ENCODE data around the gene AFF1. TPM values are rescaled to one million over a fixed set of nuclear protein-coding genes. Genes with fewer than 3 reads are reported as not detected.

Gene AFF1
- total RNA-seq, 1 donor from 2014 or later, result 121 TPM

DNA sequence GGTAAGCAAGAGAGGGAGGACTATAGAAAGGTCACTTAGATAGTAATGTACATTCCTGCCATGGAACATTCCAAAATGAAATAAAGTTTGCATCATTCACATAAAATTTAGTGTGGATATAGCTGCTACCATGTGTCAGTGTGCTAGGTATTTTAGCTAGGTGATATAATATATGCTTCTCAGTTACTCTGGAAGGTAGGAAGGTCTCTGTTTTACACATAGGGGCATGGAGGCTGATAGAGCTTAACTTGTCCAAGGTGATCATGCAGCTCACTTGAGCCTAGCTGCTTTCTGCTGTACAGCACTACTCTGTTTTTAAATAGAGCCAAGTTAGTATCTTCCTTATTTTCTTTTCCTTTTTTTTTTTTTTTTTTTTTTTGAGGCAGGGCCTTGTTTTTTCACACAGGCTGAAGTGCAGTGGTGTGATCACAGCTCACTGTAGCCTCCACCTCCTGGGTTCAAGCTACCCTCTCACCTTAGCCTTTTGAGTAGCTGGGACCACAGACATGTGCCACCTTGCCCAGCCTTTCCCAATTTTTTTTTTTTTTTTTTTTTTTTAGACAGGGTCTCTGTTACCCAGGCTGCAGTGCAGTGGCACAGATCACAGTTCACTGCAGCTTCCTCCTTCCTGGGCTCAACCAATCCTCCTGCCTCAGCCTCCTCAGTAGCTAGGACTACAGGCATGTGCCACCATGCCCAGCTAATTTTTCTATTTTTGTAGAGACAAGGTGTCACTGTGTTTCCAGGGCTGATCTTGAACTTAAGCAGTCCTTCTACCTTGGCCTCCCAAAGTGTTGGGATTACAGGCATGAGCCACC is 10.4 kb downstream of the AFF1 start:
- no peak for DNase-seq (ENCODE audit: low spot score)
- intact Hi-C loops (cut with DNase I), result no loop called here
- peak; percentile 23 for ATAC-seq

DNA sequence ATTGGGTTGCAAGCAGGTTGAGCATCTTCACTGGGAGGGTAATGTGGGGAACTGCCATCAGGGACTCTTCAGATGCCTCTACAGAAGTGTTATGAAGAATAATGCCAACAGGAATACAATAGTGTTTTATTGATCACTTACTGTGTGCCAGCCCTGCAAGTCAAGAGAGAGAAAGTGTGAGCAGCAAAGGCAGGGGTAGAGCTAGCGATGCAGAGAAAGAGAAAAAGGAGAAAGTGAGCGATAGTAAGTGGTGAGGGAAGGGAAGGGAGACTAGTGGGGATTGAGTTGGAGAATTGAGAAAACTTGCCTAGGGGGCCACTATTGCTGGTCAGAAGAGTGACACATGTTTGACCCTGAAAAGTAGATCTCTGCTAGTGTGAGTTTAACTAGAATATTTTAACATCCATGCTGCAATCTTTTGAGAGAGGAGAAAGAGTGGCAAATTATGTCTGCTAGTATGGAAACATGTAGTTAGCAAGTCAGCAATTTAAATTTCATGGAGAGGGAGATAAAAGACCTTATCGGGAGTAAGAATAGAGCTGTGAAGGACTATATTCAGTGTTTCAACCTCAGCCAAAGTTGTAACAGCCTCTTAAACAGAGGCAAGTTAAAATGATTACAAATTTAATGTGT is 12.2 kb downstream of the AFF1 start:
- intact Hi-C loops (cut with DNase I), result no loop called here
- DNase-seq (ENCODE audit: low spot score) (no peak), ATAC-seq (no peak)

DNA sequence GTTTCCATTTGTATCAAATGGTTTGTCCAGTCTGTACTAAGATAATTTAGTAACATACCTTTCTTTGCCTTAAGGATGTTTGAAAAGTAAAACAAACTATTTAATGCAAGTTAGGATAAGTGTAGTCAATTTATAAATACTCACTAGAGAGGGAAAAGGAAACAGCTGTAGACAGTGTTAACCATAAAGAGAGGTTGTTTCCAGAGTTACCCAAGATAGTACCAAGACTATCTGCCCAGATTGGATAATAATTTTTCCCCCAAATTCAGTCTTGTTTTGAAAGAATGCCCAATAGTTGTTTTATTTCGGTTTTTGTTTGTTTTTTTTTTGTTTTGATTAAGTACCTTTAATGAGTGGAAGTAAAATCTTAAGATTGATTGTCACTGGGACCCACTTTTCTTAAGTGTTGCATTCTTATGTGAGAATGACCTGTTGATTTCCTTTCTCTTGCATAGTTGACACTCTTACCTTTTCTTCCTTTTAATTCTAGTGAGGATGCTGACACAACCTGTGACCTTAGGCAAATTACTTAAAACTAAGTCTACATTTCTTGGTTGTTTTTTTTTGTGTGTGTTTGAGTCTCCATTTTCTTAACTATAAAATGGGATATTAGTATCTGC is 12.8 kb downstream of the AFF1 start:
- no peak for ATAC-seq
- no peak for DNase-seq (ENCODE audit: low spot score)
- intact Hi-C loops (cut with DNase I), result no loop called here

DNA sequence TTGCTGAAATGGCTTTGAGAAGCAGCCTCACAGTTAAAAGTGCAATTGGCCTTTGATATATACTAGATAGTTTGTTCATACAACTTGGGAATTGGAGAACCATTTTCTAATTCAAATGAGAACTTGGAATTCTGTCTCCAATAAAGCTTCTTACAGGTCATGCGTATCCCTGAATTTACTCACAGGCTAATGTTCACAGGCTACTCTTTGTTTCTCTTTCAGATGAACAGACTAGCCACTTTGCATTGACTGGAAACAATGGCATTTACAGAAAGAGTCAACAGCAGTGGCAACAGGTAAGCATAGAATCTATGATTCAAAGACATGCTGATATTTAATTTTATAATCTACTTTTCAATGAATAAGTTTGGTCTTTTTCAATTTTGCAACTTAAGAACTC is 13.5 kb downstream of the AFF1 start:
- intact Hi-C loops (cut with DNase I), result no loop called here
- DNase-seq (ENCODE audit: low spot score) (no peak), ATAC-seq (no peak)

DNA sequence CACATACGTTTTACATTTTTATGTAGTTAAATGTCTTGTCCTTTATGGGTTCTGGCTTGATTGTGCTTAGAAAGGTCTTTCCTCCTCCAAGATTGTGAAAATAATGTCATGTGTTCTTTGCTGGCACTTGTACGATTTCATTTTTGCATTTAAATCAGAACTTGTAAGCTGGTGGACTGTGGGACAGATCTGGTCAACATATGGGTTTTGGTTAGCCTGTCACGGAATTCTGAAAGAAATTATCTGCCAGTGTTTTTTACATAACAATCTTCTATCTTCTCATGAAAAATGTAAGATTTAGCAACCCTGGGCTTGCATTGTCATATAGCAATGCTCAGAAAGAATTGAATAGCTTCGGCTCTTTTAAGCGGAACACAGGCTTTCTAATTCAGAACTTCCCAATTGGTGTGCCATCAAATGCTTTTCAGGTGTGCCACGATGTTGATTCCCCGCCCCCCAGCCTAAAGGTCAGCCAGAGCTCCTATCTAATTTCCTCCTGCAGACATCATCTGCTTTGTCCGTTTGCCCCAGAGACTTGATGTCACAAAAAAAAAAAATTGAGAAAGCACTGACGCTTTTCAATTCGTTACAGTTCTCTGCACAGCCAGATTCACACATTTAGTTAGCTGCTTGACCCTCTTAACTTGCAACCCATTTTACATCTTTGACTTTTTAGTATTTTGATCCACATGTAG is 16.2 kb downstream of the AFF1 start:
- ATAC-seq, result no peak
- no peak for DNase-seq (ENCODE audit: low spot score)
- intact Hi-C loops (cut with DNase I), result no loop called here

DNA sequence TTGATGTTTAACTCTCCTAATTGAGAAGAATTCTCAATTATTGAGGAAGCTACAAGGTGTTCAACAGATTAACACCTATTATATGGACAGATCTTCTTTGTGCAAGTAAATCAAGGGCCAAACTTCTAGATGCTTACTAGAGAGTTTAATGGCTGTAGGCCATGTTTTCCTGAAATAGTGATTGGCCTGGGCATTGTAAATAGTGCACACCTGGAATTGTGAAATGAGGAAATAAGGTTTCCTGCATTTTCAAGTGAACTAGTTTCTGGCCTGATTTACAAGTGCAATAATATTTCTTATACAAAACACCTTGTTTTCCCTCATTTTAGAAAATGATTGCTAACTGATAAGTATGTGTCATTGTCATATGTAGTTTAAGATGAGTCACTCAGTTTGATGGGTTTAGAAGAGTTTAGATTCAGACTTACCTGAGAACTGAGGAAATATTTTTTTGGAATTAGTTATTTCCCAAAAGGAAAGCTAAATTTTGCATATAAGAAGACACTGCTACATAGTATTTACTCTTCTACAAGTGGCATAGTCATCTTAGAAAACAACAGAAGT is 21.2 kb downstream of the AFF1 start:
- ATAC-seq (no peak), DNase-seq (ENCODE audit: low spot score) (no peak)
- intact Hi-C loops (cut with DNase I), result no loop called here

DNA sequence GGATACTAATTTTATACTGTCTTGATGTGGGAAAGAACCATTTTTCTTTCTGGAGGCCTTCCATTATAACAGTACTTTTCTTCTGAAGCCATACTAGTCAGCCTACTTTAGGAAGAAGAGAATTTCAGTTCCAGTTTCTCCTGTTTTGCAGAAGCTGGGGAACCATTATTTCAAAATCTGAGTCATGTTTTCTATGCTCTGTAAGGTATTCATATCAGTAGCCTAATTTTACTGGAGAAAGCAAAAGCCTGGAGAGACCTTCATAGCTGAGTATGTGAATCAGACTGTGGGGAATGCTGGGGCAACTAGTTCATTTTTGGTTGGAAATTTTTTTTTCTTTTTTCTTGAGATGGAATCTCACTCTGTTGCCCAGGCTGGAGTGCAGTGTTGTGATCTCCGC is 22.4 kb downstream of the AFF1 start:
- DNase-seq (ENCODE audit: low spot score) (no peak), ATAC-seq (no peak)
- intact Hi-C loops (cut with DNase I), result no loop called here

DNA sequence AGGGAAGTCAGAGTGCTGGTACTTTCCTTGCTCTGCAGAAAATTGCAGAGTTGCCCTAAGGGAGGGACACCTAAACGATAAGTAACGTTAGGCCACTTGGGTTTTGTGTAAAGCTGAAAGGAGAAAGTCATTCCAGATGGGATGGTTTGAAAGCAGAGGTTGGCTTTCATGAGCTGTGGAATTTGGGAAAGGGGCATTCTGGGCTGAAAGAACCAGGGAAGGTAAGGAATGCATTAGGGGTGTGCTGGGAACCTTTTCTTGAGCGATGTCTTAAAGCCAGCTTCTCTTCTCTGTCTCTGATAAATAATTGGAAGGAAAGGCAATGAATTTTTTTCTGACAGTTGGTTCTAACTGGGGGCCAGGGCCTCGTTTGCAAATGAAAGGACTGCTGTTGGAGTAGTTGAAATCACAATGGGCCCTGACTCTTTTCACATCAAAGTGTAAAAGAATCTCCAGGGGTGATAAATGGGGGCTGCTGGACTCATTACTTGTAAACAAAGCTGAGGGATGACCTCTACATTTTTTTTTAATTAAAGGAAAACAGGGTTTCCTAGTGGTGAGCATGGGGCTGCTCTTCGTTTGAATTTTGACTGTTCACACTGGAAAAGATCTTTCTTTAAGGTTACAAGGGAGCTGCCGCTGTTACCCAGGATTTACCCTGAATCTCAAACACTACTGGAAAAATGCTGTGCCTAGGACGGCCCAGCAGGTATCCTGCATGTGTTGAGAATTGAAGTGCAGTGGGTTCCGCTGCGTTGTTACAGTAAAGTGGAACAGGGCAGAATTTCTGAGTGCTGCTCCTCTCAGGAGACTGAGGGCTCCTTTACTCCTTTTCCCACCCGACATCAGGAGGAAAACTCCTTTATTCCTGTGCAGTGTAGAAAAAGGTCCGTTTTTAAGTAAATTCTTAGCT is 25.0 kb downstream of the AFF1 start:
- no peak for ATAC-seq
- intact Hi-C loops (cut with DNase I), result no loop called here
- no peak for DNase-seq (ENCODE audit: low spot score)

DNA sequence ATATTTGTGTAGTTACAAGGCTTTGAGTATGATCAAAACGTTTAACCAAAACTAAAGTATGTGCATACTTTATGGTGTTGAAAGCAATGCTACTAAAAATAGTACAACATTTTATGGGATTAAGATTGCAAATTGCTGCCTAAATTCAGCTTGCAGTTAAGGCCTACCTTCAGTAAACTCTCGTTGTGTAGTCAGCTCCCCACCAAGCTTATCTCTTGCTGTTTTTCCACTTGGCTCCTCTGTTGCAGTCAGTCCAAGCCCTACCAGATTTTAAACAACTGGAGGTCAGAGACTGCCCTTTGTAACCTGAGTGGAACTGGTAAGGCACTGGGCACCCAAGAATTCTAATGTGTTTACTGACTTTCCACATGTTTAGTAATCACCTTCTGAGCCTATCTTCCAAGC is 25.7 kb downstream of the AFF1 start:
- intact Hi-C loops (cut with DNase I), result no loop called here
- ATAC-seq (peak; percentile 16), DNase-seq (ENCODE audit: low spot score) (no peak)

DNA sequence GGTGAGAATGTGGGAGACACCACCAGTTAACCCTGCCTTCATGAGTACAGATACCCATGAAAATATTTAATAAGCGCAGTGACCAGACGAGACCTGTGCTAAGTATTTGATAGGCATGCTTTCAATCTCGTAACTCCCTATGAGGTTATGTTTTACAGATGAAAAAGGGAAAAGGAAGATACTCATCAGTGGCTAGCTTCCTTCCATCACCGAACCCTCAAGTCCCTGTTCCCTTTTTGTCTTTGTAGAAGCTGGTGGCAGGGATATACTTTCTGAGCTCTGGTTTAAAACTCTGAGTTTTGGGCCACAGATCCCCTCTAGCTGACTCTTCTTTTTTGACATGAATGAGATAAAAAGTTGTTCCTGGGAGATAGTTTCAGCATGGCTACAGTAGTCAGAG is 26.3 kb downstream of the AFF1 start:
- ATAC-seq (peak; percentile 9), DNase-seq (ENCODE audit: low spot score) (no peak)
- intact Hi-C loops (cut with DNase I), result no loop called here

DNA sequence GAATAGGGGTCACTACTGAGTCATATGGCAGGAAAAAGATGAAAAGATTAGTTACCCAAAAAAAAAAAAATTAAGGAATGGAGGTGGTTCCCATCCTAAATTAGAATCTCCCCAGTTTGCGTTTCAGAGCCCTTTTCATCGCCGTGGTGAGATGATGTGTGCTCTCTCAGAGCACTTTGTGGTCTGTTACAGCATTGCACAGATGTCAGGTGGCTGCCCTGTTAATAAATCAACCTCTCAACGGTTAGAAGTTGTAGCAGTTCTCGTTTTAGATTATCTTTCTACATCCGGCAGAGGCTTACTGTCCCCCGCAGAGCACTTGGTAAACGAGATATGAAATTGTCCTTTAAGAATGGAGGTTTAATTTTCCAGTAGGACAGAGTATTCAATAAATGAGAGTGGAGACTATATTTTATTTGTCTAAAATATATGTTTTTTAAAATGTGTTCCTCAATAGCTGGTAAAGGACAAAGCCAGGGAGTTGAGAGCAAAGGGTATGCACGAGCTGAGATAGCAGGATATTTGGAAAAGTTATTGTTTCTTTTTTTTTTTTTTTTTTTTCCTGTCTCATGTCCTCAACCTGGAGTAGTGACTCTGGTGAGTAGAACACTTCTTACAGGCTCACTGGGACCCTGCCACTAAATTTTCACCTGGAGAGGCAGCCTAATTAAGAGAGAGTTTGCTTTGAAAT is 26.9 kb downstream of the AFF1 start:
- DNase-seq (ENCODE audit: low spot score) (no peak), ATAC-seq (peak; percentile 83)
- intact Hi-C loops (cut with DNase I), result no loop called here

DNA sequence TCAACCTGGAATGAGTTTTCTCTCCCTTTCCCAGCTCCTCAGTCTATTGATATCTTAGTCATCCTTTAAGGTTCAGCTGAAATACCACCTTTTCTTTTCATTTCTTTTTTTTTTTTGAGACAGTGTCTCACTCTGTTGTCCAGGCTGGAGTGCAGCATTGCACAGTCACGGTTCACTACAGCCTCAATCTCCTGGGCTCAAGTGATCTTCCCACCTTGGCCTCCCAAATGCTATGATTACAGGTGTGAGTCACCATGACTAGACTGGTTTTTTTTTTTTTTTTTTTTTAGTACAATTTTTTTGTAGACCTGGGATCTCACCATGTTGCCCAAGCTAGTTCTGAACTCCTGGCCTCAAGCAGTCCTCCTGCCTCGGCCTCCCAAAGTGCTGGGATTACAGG is 28.9 kb downstream of the AFF1 start:
- DNase-seq (ENCODE audit: low spot score) (no peak), ATAC-seq (no peak)
- intact Hi-C loops (cut with DNase I), result no loop called here

DNA sequence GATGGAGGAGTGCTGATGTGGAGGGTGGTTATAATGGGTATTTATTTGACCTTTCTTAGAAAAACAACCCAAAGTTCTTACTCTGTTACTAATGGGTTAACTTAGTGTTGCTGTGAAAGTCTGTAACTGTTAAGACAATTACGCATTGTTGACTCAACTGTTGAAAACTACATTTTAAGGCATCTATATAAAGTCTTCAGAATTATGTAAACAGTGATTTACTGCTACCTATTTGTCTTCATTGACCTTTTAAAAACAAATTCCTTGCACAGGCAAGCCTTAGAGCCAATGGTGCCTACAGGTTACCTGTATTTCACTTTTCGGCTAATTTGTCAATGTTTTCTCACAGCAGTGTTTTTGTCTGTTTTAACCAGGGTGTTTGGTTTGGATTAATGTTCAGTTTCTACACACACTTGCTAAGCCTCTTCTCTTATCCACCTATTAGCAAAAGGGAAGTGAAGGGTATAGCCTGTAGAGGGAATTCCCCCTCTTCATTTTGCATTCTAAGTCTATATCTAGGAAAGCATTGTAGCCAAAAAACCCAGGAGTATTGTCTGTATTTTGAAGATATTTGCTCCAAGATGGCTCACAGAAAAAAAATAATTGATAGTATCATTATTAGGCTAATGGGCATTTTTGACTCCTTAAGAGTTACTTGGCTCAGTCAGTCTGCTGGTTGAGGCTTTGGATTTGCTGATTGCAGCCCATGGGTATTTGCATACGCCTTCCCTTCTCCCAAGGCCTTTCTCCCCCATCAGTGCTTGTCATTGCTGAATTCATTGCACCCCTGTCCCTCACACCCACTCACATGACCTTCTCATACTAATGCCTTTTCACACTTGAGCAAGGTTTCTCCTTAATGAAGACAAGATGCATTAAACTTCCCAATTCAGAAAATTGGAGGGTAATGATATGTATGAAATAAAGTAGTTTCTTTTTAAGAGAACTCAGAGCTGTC is 30.5 kb downstream of the AFF1 start:
- intact Hi-C loops (cut with DNase I), result no loop called here
- ATAC-seq (no peak), DNase-seq (ENCODE audit: low spot score) (no peak)

DNA sequence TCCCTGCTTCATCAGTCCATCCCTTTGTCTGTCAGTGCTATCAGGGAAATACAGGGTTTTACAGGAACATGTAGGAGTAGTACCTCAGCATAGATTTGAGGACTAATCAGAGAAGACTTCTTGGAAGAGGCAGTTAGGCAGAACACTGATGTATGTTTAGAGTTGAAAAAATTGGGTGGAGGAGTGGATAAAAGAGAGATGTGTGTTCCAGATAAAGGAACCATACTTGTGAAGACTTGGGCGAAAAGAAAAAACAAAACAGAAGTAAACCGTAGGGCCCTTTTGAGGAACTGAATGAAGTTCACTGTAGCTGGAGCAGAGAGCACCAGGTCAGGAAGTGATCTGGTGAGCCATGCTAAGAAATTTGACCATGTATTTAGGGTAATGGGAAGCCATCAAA is 32.3 kb downstream of the AFF1 start:
- ATAC-seq (no peak), DNase-seq (ENCODE audit: low spot score) (no peak)
- intact Hi-C loops (cut with DNase I), result no loop called here

DNA sequence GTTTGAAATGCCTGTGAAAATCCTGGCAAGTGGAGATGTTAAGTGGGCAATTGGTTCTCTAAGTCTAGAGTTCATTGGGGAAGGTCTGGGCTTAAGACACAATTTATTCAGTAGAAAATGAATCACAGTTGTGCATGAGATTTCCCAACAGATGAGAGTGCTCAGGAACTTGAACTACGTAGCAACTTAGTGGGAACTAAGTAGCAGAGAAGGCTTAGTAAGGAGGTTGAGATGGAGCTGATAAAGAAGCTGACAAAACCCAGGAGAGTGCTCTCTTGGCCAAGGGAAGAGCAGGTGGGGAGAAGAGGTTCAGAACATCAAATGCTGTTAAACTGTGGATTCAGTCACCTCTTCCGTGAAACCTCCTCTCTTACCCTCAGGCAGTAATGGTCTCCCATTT is 33.0 kb downstream of the AFF1 start:
- intact Hi-C loops (cut with DNase I), result no loop called here
- DNase-seq (ENCODE audit: low spot score) (no peak), ATAC-seq (no peak)

DNA sequence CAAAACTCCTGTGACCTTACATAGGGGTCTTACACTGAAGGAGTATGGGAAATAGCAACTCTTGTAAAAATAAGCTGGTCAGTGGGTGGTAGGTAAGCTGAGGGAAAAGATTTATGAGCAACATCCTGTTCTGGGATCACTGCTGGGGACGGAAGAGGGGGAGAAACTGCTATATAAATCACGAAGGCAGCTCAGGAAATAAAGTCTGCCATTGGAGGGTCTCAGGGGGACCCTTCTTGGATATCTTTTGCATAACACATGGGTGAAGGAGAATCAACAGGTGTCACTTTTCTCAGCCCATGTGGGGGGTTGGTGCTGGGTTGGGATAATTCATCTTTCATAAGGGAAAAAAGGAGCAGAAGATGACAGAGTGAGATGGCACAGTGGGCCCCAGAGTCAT is 33.7 kb downstream of the AFF1 start:
- DNase-seq (ENCODE audit: low spot score) (no peak), ATAC-seq (no peak)
- intact Hi-C loops (cut with DNase I), result no loop called here
